Measurements from ENCODE around the gene WFDC1. TPM values are rescaled to one million over a fixed set of nuclear protein-coding genes. Genes with fewer than 3 reads are reported as not detected.

Gene WFDC1
- total RNA-seq, 2 donors from 2014 or later: 60.9 to 80.8 TPM

DNA sequence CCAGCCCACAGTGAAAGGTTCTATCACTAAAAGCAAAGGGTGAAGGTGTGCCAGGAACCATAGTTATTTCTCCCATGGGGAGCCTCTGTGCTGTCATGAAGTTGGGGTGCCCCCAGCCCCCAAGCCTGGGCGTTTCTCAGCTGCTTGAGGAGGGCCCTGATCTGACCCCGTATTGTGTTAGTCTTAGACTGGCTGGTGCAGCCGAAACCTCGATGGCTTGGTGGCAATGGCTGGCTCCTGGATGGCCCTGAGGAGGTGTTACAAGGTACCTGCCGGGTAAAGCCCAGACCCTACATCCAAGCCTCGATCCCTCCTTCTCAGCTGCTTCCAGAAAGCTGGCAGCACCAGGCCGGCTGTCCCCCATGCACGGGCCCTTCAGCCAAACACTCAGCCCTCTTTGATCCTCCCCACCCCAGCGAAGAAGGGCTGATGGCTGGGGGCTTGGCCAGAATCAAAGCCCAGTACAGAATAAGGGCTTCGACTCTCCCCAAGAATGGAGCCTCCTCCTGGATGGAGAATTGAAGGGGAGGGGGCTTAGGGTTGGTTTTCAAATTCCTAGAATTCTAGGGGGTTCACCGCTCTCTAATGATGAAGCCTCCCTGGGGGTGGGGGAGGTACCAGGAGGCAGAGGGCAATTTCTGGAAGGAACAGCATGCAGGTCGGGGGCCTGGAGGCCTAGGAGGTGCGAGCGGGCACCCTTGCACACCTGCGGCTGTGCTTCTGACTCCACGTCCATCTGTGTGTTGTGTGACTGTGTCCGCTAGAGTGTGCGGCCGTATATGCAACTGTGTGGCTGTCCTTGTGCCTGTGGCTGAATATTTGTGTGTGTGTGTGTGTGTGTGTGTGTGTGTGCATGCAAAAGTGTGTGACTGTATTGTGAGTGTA is 23.7 kb downstream of the WFDC1 start:
- Histone ChIP-seq H3K9me3 (no peaks in the 10 kb centered on the region), H3K36me3 (no peaks in the 10 kb centered on the region), H3K4me3 (no peak overlapping the region), H3K27ac (no peak overlapping the region), H3K27me3 (replicated peaks; ENCODE audit: insufficient read depth) (no peaks in the 10 kb centered on the region), H3K4me1 (replicated peaks) (no peaks in the 10 kb centered on the region)
- intact Hi-C loops (cut with DNase I): no loop called here
- 93% methylated on average over 19 of the region's 19 CpGs for WGBS
- DNase-seq (ENCODE audit: low spot score): no peak
- TF ChIP-seq POLR2A (IDR thresholded peaks at IDR 0.05) (no peak), POLR2AphosphoS5 (IDR thresholded peaks at IDR 0.05) (no peak)
- TF ChIP-seq, protein P1, sequence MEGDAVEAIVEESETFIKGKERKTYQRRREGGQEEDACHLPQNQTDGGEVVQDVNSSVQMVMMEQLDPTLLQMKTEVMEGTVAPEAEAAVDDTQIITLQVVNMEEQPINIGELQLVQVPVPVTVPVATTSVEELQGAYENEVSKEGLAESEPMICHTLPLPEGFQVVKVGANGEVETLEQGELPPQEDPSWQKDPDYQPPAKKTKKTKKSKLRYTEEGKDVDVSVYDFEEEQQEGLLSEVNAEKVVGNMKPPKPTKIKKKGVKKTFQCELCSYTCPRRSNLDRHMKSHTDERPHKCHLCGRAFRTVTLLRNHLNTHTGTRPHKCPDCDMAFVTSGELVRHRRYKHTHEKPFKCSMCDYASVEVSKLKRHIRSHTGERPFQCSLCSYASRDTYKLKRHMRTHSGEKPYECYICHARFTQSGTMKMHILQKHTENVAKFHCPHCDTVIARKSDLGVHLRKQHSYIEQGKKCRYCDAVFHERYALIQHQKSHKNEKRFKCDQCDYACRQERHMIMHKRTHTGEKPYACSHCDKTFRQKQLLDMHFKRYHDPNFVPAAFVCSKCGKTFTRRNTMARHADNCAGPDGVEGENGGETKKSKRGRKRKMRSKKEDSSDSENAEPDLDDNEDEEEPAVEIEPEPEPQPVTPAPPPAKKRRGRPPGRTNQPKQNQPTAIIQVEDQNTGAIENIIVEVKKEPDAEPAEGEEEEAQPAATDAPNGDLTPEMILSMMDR (IDR thresholded peaks at IDR 0.05): no peak

DNA sequence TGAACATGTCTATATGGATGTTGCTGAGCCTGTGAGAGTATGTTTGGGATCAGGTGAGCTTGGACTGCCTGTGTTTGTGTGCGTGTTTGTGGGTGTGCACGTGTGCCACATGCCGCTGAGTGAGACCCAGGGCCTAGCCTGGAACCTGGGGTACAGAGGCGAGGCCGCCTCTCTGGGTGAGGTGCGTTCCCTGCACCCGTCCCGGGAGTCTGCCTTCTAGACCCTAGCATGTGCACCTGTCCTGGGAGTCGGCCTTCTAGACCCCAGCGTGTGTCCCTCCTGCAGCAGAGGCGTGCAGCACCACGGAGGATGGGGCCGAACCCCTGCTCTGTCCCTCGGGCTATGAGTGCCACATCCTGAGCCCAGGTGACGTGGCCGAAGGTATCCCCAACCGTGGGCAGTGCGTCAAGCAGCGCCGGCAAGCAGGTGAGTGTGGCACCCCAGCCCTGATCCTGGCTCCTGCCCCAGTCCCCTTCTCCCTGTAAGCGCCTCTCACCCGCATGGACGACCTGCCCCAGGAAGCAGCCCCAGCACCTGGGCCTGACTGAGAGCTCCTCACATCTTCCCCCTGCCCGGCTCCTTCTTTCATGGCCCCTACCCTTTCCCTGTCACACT is 24.6 kb downstream of the WFDC1 start:
- Histone ChIP-seq H3K27ac (no peak overlapping the region), H3K27me3 (replicated peaks; ENCODE audit: insufficient read depth) (no peaks in the 10 kb centered on the region), H3K4me3 (no peak overlapping the region), H3K9me3 (no peaks in the 10 kb centered on the region), H3K36me3 (no peaks in the 10 kb centered on the region), H3K4me1 (replicated peaks) (no peaks in the 10 kb centered on the region)
- no peak for TF ChIP-seq POLR2A (IDR thresholded peaks at IDR 0.05)
- TF ChIP-seq, protein P1 (IDR thresholded peaks at IDR 0.05): no peak
- no peak for TF ChIP-seq POLR2AphosphoS5 (IDR thresholded peaks at IDR 0.05)
- DNase-seq (ENCODE audit: low spot score): no peak
- WGBS: 95% methylated on average over 22 of the region's 24 CpGs
- intact Hi-C loops (cut with DNase I): no loop called here

DNA sequence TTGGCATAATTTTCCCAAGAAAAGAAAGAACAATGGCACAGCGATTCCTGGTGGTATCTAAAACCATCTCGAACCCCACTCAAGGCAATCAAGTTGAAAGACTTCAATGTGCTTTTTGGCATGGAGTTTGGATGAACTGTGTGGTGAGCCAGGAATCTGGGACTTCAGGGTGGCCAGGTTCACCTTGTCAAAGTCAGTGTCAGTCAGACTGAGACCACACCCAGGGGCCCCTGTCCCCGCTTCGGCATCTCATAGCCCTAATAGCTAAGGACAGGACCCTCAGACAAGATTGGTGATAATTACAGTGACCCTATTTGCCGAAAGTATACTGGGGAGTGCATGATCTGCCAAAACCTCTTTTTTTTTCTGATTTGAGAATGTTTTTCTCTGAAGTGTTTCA is 25.8 kb downstream of the WFDC1 start:
- Histone ChIP-seq H3K36me3 (no peaks in the 10 kb centered on the region), H3K4me3 (no peak overlapping the region), H3K27ac (no peak overlapping the region), H3K9me3 (no peaks in the 10 kb centered on the region), H3K27me3 (replicated peaks; ENCODE audit: insufficient read depth) (no peaks in the 10 kb centered on the region), H3K4me1 (replicated peaks) (no peaks in the 10 kb centered on the region)
- intact Hi-C loops (cut with DNase I): no loop called here
- no peak for DNase-seq (ENCODE audit: low spot score)
- 72% methylated on average over 5 of the region's 5 CpGs for WGBS
- TF ChIP-seq POLR2A (IDR thresholded peaks at IDR 0.05) (no peak), POLR2AphosphoS5 (IDR thresholded peaks at IDR 0.05) (no peak)
- TF ChIP-seq, protein P1 (IDR thresholded peaks at IDR 0.05): no peak

DNA sequence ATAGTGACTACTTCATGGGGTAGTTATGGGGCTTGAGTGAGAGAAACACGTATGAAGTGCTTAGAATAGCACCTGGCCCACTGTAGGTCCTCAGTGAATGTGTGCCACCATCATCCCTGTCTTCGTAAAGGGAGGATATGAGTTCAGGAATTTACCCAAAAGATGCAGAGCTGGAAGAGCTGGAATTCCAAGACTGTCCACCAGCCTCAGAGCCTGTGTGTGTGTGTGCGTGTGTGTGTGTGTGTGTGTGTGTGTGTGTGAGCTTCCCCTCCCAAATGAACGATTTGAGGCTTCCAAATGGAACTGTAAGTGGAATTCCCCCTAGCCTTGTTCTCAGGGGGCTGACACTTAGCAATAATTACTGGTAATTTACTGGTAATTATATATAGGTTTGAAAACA is 27.3 kb downstream of the WFDC1 start:
- H3K36me3 ChIP-seq: no peaks in the 10 kb centered on the region
- intact Hi-C loops (cut with DNase I): no loop called here
- no peaks in the 10 kb centered on the region for H3K9me3 ChIP-seq
- no peaks in the 10 kb centered on the region for H3K27me3 ChIP-seq (replicated peaks; ENCODE audit: insufficient read depth)
- no peak overlapping the region for H3K27ac ChIP-seq
- H3K4me3 ChIP-seq: no peak overlapping the region
- WGBS: 61% methylated on average over 4 of the region's 4 CpGs
- DNase-seq (ENCODE audit: low spot score): no peak
- no peaks in the 10 kb centered on the region for H3K4me1 ChIP-seq (replicated peaks)
- TF ChIP-seq, protein P1 (IDR thresholded peaks at IDR 0.05): no peak
- no peak for TF ChIP-seq POLR2AphosphoS5 (IDR thresholded peaks at IDR 0.05)
